ENCODE data around the gene MRAP2. TPM values are rescaled to one million over a fixed set of nuclear protein-coding genes. Genes with fewer than 3 reads are reported as not detected.

MRAP2 gene
- total RNA-seq, 1 experiment from 2014 or later, result 4.9 TPM

GRCh38 chr6:84013931-84014330 lies 19.6 kb upstream of the MRAP2 start (continued):
- no peak for TF ChIP-seq ATF3 (CRISPR knock-in tag; conservative IDR thresholded peaks at IDR 0.05)
- no peak for TF ChIP-seq ZBTB43 (CRISPR knock-in tag; IDR thresholded peaks at IDR 0.05)
- TF ChIP-seq TP53 (CRISPR knock-in tag; IDR thresholded peaks at IDR 0.05), result no peak
- TF ChIP-seq ESRRA (CRISPR knock-in tag; IDR thresholded peaks at IDR 0.05; ENCODE audit: borderline replicate concordance), result no peak
- no peak for TF ChIP-seq TEAD1 (CRISPR knock-in tag; IDR thresholded peaks at IDR 0.05)
- TF ChIP-seq FOXJ3 (CRISPR knock-in tag; IDR thresholded peaks at IDR 0.05; ENCODE audit: borderline replicate concordance), result no peak
- no peak for TF ChIP-seq AR (CRISPR knock-in tag; IDR thresholded peaks at IDR 0.05)
- TF ChIP-seq ZNF416 (CRISPR knock-in tag; IDR thresholded peaks at IDR 0.05), result no peak
- no peak for TF ChIP-seq PREB (CRISPR knock-in tag; IDR thresholded peaks at IDR 0.05; ENCODE audit: borderline replicate concordance)
- TF ChIP-seq KAT7 (CRISPR knock-in tag; IDR thresholded peaks at IDR 0.05; ENCODE audit: borderline replicate concordance), result no peak
- TF ChIP-seq ELF4 (CRISPR knock-in tag; IDR thresholded peaks at IDR 0.05; ENCODE audit: low read depth), result no peak

GRCh38 chr6:84016029-84016428 lies 17.5 kb upstream of the MRAP2 start:
- ChIA-PET CTCF (no interaction called here), POLR2A (no interaction called here)
- Mint-ChIP-seq H3K27ac (no peak overlapping the region), H3K27me3 (ENCODE audit: low read depth) (no peaks in the 10 kb centered on the region), H3K9me3 (no peaks in the 10 kb centered on the region), H3K36me3 (no peaks in the 10 kb centered on the region), H3K4me1 (peaks cover 14% of the 10 kb centered on the region), H3K4me3 (no peak overlapping the region)
- DNase-seq (ENCODE audit: low spot score), result no peak
- no peak for ATAC-seq
- no peak for TF ChIP-seq GABPB1 (CRISPR knock-in tag; IDR thresholded peaks at IDR 0.05)
- no peak for TF ChIP-seq SP1 (CRISPR knock-in tag; conservative IDR thresholded peaks at IDR 0.05)
- no peak for TF ChIP-seq NFATC4 (CRISPR knock-in tag; IDR thresholded peaks at IDR 0.05)
- no peak for TF ChIP-seq SMAD4 (CRISPR knock-in tag; IDR thresholded peaks at IDR 0.05)
- TF ChIP-seq IRF1 (CRISPR knock-in tag; IDR thresholded peaks at IDR 0.05), result no peak
- no peak for TF ChIP-seq USF1 (CRISPR knock-in tag; IDR thresholded peaks at IDR 0.05)
- no peak for TF ChIP-seq ZBTB43 (CRISPR knock-in tag; IDR thresholded peaks at IDR 0.05)
- no peak for TF ChIP-seq PREB (CRISPR knock-in tag; IDR thresholded peaks at IDR 0.05; ENCODE audit: borderline replicate concordance)
- TF ChIP-seq JAZF1 (CRISPR knock-in tag; IDR thresholded peaks at IDR 0.05), result no peak
- TF ChIP-seq JUN (CRISPR knock-in tag; IDR thresholded peaks at IDR 0.05), result no peak
- no peak for TF ChIP-seq ZNF532 (CRISPR knock-in tag; IDR thresholded peaks at IDR 0.05; ENCODE audit: borderline replicate concordance)

Data from WTC11 (cell line).